Putamen (tissue), 1 donor: ENCODE data around the gene PRPSAP2.
"Not testable (repeated sequence)": the region's sequence is repeated elsewhere in the genome, so short reads cannot be mapped to it uniquely, and the experiment has no call there.

Source experiments
- DNase-seq: peaks from one replicate; pipeline ENCODE4 v3.0.0-alpha.2; 2016; ENCODE audit warnings: low spot score

Gene PRPSAP2

DNA sequence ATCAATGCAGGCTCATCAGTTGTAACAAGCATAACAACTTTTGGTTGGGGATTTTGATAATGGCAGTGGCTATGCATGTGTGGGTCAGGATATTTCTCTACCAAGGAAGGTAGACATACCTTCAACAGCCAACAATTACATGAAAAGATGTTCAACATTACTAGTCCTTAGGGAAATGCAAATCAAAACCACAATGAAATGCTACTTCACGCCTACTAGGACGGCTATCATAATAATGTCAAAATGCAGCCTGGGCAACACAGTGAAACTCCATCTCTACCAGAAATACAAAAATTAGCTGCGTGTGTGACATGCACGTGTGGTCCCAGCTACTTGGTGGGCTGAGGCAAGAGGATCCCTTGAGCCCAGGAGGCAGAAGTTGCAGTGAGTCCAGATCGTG is 86.7 kb downstream of the PRPSAP2 start:
- no peak for DNase-seq

GRCh38 chr17:18946536-18946935 is 88.6 kb downstream of the PRPSAP2 start:
- no peak for DNase-seq

GRCh38 chr17:18947866-18948265 is 89.9 kb downstream of the PRPSAP2 start:
- no peak for DNase-seq

DNA sequence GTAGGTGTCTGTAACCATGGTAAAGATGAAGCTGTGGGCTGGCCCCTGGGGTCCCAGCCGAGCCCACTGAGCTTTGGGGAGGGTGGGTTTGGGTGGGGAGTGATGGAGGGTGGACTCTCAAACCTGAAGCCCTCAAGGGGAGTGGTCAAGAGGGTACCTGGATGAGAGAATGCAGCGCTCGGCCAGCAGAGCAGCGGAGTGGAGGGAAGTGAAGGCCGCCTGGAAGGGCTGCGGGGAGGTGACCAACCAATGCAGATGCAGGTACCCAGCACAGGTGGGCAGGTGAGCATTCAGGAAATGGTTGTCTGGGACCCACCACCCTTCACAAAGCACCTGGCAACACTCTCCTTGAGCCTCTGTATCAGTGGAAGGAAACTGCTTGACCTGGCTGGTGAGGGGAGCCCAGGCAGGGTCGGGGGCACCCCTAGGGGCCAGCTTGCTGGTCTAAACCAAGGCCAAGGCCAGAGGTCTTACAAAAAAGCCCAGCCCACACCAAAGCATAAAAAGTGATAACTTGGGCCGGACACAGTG is 90.6 kb downstream of the PRPSAP2 start:
- no peak for DNase-seq

- no peak for DNase-seq
Observed at GRCh38 chr17:18949566-18949965, 91.6 kb downstream of the PRPSAP2 start.

GRCh38 chr17:18950346-18950745 is 92.4 kb downstream of the PRPSAP2 start:
- no peak for DNase-seq

GRCh38 chr17:18950944-18951905 is 93.3 kb downstream of the PRPSAP2 start:
- no peak for DNase-seq

GRCh38 chr17:18951941-18952842 is 94.3 kb downstream of the PRPSAP2 start, which contains the start of gene SLC5A10:
TSS of gene SLC5A10 (plus strand) at chr17:18952165. CDS start at chr17:18952206, 41 bp downstream.
- no peak for DNase-seq

GRCh38 chr17:18953231-18953728 is 95.3 kb downstream of the PRPSAP2 start:
- no peak for DNase-seq

- no peak for DNase-seq
Observed at GRCh38 chr17:18954321-18954720, 96.4 kb downstream of the PRPSAP2 start.

GRCh38 chr17:18955009-18955408 is 97.1 kb downstream of the PRPSAP2 start:
- no peak for DNase-seq

DNA sequence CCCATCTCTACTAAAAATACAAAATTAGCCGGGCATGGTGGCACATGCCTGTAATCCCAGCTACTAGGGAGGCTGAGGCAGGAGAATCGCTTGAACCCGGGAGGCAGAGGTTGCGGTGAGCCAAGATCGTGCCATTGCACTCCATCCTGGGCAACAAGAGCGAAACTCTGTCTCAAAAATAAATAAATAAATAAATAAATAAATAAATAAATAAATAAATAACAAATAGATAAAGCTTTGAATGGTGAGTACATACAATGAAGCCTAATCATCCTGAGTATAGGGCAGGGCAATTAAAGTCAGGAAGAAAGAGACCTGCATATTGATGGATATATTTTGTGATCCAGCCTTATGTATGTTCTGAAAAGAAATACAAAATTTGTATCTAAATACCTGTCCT is 98.1 kb downstream of the PRPSAP2 start:
- not testable (repeated sequence) for DNase-seq

GRCh38 chr17:18956581-18956980 is 98.7 kb downstream of the PRPSAP2 start:
- DNase-seq: no peak

- no peak for DNase-seq
Observed at GRCh38 chr17:18957831-18958230, 99.9 kb downstream of the PRPSAP2 start.

GRCh38 chr17:18958611-18959010 is 100.7 kb downstream of the PRPSAP2 start:
- DNase-seq: no peak

DNA sequence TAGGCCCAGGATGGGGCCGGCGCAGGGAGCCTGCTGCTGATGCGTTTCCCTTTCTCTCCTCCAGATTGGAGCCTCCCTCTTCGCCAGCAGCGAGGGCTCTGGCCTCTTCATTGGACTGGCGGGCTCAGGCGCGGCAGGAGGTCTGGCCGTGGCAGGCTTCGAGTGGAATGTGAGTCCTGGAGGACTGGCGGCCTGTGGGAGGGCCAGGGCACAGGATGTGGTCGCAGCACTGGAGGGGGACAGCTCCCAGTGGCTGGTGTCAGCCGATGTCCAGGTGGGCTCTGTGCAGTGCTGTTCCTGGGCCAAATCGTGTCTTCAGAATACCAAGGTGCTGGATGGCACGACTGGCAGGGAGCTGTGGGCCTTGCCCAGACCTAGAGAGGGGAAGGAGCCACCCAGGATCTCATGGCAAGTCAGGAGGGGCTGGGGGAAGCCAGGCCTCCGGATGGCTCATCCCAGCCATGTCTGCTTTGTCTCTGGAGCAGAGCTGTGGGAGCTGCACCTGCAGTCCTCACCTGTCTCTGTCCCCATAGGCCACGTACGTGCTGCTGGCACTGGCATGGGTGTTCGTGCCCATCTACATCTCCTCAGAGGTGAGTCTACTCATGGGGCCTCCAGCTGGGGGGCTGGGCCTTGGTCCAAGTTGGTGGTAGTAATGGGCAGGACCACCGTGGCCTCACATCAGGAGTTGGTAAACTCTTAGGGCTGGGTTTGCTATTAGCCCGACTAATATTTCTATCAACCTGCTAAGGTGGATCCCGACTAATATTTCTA is 101.3 kb downstream of the PRPSAP2 start:
- DNase-seq: no peak

DNA sequence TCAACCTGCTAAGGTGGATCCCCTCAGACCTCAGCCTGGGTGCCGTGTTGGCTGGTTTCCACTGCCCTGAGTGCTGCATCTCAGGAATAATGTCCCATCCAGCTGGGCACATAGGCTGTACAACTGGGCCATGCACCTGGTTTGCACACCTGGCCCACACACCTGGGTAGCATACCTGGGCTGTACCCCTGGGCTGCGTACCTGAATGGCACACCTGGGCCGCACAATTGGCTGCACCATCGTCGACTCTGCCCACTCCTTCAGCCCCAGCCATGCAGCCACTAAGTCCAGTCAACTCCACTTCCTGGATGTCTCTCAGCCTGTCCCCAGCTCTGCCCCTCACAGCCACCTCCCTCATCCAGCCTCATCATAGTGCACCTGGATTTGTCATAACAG is 101.9 kb downstream of the PRPSAP2 start:
- DNase-seq: no peak

- DNase-seq: no peak
Observed at GRCh38 chr17:18960241-18960665, 102.3 kb downstream of the PRPSAP2 start.

DNA sequence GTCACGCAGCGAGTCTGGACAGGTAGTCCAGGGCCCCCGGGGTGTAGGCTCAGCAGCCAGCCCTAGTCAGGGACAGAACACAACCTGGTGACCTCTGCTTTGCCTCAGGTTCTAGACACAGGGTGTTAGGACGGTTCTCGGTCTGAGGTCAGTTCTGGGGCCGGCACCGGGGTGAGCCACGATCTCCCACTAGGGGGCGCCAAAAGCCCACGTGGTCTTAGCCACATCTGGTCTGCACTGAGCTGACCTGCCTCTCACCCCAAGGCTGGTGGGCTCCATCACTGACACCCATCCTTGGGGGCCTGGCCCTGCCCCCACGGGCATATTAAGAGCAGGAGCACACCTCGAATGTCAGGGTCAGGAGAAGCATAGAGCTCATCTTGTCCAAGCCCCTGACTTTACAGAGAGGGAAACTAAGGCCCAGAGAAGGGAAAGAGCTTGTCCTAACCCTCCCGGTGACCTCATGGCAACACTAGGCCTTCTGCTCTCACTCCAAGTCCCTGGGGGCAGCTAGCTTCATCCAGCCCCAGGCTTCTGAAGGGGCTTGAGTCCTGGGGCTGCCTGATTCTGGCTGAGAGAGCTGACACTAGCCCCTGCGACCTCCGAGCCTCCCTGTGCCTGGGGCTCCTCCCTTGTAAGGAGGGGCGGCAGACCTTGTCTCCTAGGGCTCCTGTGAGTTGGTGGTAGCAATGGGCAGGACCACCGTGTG is 103.0 kb downstream of the PRPSAP2 start:
- no peak for DNase-seq

DNA sequence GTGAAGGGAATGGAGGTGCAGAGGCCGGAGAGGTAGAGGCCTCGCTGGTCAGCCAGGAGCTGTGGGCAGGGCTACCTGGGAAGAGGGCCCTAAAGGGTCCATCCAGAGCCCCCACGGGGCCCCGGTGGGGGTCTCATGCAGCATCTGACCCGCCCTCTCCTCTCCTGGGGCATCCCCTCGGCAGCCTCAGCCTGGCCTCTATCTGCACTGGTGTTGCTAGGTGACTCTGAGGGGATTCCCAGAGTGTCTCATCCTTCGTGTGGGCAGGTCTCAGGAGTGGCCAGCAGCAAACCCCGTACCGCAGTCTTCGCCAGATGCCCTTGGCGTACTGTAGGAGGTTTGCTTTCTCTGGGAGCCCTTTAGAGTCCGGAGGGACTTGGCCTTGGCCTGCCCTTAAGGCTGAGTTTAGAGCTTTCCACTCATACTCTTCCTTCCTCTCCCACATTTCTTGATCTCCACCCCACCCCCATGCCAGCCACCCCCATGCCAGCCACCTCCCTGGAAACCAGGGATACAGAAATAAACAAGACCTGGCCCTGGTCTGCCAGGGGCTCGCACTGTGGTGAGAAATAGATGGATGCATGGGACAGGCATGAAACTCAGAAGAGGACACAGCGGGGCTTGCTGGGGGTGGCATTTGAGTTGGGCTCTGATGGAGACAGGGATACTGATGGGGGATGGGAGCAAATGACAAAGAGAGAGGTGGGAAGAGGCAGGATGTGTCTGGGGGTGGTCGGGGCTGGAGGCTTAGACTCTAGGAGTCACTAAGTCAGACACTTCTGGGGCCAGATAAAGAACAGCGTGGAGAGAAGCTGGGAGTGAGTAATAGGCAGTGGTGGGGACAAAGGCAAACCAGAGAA is 103.9 kb downstream of the PRPSAP2 start:
- no peak for DNase-seq
